ENCODE measurements around the gene PREPL. TPM values are rescaled to one million over a fixed set of nuclear protein-coding genes. Genes with fewer than 3 reads are reported as not detected.

PREPL gene
- total RNA-seq, 2 experiments from 2014 or later: 20.0 to 23.8 TPM

DNA sequence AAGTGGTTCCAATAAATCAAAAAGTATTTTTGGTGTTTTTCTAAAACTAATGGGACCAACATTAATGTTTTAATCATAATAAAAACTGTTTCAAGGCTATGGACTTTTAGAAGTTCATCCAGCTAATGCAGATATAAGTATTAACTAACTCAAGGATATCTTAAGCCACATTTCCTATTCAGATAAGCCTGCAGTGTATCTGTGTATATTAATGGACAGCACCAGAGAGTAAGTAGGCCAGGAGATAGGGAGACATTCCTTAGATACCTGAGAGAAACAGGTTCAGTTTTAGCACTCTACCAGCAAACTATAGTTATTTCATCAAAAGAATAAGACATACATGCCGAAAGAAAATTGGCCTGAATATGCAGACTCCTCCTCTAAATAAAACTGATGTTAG, 27.3 kb downstream of the PREPL start:
- Mint-ChIP-seq H3K27me3 (no peaks in the 10 kb centered on the region), H3K4me1 (peaks cover 3% of the 10 kb centered on the region), H3K9me3 (ENCODE audit: low read depth) (no peaks in the 10 kb centered on the region), H3K4me3 (no peak overlapping the region), H3K36me3 (peaks cover 43% of the 10 kb centered on the region), H3K27ac (no peak overlapping the region)
- CTCF ChIA-PET: interaction anchor here (1.0 to 1.2 kb wide), 2 partner anchors 10 to 290 kb away, joined by 3 to 4 read pairs; no protein-coding TSS in a partner anchor
- ATAC-seq (no peak), DNase-seq (no peak)

DNA sequence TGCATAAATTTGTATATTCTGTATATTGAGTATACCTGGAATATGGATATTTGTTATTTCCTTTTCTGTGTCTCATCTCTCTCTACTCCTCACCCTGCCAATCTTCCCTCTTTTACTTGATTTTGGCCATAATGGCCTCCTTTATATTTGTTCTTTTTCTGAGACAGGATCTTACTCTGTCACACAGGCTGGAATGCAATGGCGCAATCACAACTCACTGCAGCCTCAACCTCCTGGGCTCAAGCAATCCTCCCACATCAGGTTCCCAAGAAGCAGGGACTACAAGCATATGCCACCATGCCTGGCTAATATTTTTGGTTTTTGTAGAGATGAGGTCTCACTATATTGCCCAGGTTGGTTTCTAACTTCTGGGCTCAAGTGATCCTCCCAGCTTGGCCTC, 30.5 kb downstream of the PREPL start:
- no peak overlapping the region for H3K27ac Mint-ChIP-seq

DNA sequence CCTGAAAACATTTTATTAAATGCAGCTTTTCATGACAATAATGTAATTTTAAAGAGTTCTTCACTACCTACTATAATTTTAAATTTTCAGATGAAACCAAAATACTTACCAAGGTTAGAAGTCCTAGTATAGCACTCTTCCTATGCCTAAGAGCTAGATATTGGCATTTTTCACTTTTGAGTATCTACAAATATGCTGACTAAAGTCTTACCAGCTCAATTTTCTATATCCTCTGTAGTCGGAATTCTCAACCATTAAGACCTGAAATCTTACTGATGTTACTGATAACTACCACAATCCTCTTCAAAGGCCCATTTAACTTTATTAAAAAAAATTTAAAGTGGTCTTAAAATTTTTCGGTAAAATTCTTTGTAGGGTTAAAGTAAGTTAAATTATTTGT, 32.0 kb downstream of the PREPL start:
- Mint-ChIP-seq H3K36me3 (peaks cover 27% of the 10 kb centered on the region), H3K4me3 (no peak overlapping the region), H3K27ac (no peak overlapping the region), H3K9me3 (ENCODE audit: low read depth) (no peaks in the 10 kb centered on the region), H3K4me1 (no peaks in the 10 kb centered on the region), H3K27me3 (no peaks in the 10 kb centered on the region)
- ATAC-seq (no peak), DNase-seq (no peak)
- CTCF ChIA-PET: interaction anchor here (0.8 to 1.6 kb wide), 3 partner anchors 10 to 13 kb away, joined by 3 to 4 read pairs (median 3); no protein-coding TSS in a partner anchor

More for the DNA sequence above, 30.5 kb downstream of the PREPL start:
- Mint-ChIP-seq H3K4me3 (no peak overlapping the region), H3K27me3 (no peaks in the 10 kb centered on the region), H3K4me1 (peaks cover 3% of the 10 kb centered on the region), H3K36me3 (peaks cover 28% of the 10 kb centered on the region), H3K9me3 (ENCODE audit: low read depth) (no peaks in the 10 kb centered on the region)
- DNase-seq (no peak), ATAC-seq (no peak)
- CTCF ChIA-PET: no interaction called here

DNA sequence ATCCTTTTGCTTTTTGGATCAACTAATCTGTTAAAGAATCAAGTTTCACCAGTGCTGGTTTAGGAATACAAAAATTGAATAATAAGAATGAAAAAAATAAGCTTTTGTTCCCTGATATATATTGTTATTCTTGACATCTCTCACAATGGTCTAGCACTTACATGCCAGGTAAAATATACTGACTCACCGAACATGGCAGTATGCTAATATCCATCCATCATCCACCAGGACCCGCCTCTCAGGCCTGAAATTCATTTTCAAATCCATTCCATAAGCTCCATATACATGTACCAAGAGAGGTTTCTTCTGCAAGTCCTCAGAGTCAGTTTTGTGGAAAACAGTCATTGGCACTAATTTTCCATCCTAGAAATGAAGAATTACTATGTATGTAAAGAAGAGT, 32.5 kb downstream of the PREPL start:
- H3K4me3 Mint-ChIP-seq: no peak overlapping the region
- no peak overlapping the region for H3K27ac Mint-ChIP-seq
- H3K9me3 Mint-ChIP-seq (ENCODE audit: low read depth): no peaks in the 10 kb centered on the region
- no peaks in the 10 kb centered on the region for H3K27me3 Mint-ChIP-seq
- H3K4me1 Mint-ChIP-seq: no peaks in the 10 kb centered on the region
- CTCF ChIA-PET: interaction anchor here (0.7 to 1.6 kb wide), 3 partner anchors 11 to 329 kb away, joined by 3 to 4 read pairs (median 3); no protein-coding TSS in a partner anchor
- no peak for ATAC-seq
- H3K36me3 Mint-ChIP-seq: peaks cover 31% of the 10 kb centered on the region
- no peak for DNase-seq

DNA sequence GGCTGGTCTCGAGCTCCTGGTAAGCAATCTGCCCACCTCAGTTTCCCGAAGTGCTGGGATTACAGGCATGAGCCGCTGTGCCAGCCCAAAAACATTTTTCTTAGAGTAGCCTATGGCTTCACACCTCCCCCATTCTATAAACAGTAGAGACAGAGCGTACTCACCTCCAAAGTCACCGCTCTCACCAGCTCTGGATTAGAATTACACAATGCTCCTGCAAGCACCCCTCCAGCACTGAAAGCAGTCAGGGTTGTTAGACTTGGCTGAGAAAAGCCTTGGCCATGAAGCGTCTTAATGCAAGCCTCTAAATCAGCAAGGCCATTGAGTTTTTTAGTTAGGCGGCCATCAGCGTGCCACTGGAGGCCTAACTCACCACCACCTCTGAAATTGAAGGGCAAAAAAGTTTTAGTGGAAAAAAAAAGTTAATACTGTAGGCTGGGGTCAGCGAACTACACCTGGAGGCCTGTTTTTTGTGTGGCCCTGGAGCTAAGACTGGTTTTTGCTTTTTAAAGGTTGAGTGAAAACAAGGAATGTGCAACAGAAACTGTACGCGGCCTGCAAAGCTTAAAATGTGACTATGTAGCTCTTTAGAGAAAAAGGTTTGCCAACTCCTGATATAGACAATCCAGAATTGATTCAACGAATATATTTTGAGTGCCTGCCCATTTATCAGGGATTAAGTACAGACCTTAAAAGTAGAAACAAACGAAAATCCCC, 34.6 kb downstream of the PREPL start:
- Mint-ChIP-seq H3K9me3 (ENCODE audit: low read depth) (no peaks in the 10 kb centered on the region), H3K4me3 (no peak overlapping the region), H3K4me1 (no peaks in the 10 kb centered on the region), H3K27me3 (no peaks in the 10 kb centered on the region), H3K27ac (no peak overlapping the region), H3K36me3 (peaks cover 40% of the 10 kb centered on the region)
- CTCF ChIA-PET: interaction anchor here (1.0 kb wide), 1 partner anchor 9 kb away, joined by 4 read pairs; no protein-coding TSS in a partner anchor
- ATAC-seq (no peak), DNase-seq (no peak)

DNA sequence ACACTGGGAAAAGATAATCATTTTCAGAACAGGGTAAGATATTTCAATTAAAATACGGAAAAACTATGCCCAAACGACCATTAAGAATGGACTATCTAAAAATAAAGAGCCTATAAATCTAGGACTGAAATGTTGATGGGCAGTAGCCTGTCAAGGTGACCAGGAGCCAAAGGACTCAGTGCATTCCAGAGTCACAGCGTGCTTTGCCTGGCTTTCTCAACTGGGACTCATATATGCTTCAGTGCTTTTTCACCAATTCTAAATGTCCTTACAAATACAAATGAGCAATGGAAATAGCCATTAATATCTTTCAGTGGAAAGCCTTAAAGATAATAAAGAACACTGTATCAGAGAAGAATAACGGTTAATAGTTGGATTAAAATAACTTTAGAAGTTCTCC, 35.4 kb downstream of the PREPL start:
- no peaks in the 10 kb centered on the region for H3K4me1 Mint-ChIP-seq
- H3K9me3 Mint-ChIP-seq (ENCODE audit: low read depth): no peaks in the 10 kb centered on the region
- DNase-seq (no peak), ATAC-seq (no peak)
- peaks cover 37% of the 10 kb centered on the region for H3K36me3 Mint-ChIP-seq
- no peak overlapping the region for H3K27ac Mint-ChIP-seq
- CTCF ChIA-PET: interaction anchor here (1.0 kb wide), 1 partner anchor 9 kb away, joined by 4 read pairs; no protein-coding TSS in a partner anchor
- no peak overlapping the region for H3K4me3 Mint-ChIP-seq
- H3K27me3 Mint-ChIP-seq: no peaks in the 10 kb centered on the region

DNA sequence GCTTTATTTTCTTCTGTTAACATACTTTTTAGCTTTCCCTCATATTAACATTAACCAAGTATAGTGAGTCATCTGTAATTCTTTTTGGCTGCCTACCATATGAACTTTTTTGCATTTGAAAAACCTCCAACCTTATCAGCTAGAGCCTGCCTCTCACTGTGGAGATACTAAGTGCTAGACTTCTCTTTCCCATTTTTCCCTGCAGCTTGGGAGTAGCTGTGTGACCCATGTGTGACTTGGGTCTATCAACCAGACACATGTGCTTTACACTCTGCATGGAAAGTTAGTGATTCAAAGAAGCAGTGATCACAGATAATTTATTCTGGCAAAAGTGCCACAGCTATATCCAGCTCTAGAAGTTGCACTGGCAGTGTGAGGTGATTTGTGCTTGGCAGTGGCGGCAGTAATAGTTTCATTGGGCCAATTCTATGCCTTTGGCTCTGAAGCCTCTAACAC, 36.3 kb downstream of the PREPL start:
- DNase-seq (no peak), ATAC-seq (no peak)
- no peak overlapping the region for H3K4me3 Mint-ChIP-seq
- H3K4me1 Mint-ChIP-seq: no peaks in the 10 kb centered on the region
- H3K36me3 Mint-ChIP-seq: peaks cover 37% of the 10 kb centered on the region
- no peaks in the 10 kb centered on the region for H3K27me3 Mint-ChIP-seq
- CTCF ChIA-PET: interaction anchor here (1.3 kb wide), 1 partner anchor 83 kb away, joined by 3 read pairs; no protein-coding TSS in a partner anchor
- H3K9me3 Mint-ChIP-seq (ENCODE audit: low read depth): no peaks in the 10 kb centered on the region
- H3K27ac Mint-ChIP-seq: no peak overlapping the region

DNA sequence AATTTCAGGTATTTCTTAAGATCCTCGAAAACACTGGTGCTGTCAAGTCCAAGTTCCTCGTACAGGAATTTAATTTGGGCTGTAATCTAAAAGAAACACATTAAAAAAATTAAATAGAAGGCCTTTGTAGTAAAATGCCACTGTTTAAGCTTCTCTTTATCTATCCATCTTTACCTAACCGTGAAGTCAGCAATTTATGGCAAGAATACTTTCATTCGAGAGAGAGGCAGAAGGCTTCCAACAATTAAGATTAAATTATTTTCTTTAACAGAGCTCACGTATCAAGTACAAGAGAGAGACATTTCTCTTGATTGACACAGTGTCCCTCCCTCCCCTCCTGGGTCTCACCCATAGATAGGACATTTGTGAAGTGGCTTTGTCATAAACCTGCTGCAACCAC, 39.9 kb downstream of the PREPL start:
- ATAC-seq: no peak
- Mint-ChIP-seq H3K36me3 (peaks cover 38% of the 10 kb centered on the region), H3K27me3 (no peaks in the 10 kb centered on the region), H3K27ac (no peak overlapping the region), H3K4me1 (peaks cover 4% of the 10 kb centered on the region), H3K9me3 (ENCODE audit: low read depth) (no peaks in the 10 kb centered on the region), H3K4me3 (no peak overlapping the region)
- DNase-seq: no peak
- CTCF ChIA-PET: no interaction called here

DNA sequence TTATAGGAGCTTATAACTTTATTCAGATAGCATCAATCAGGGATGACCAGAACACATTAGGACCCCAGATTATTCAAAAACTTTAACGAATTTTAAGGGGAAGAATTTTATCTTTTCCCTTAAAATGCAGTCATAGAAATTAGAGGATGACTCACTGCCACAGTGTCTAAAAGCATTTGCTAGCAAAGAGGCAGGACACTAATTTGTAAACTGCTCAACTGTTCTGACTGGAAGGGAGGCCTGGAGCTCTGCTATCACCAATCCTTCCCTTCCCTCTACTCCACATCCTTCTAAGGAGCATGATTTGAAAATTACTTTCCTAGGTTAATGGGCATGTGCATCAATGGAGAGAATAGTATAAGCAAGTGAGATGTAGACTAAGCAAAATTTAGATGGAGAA, 40.5 kb downstream of the PREPL start:
- Mint-ChIP-seq H3K36me3 (peaks cover 43% of the 10 kb centered on the region), H3K4me3 (no peak overlapping the region), H3K9me3 (ENCODE audit: low read depth) (no peaks in the 10 kb centered on the region), H3K4me1 (peaks cover 4% of the 10 kb centered on the region), H3K27ac (no peak overlapping the region), H3K27me3 (no peaks in the 10 kb centered on the region)
- no peak for ATAC-seq
- no peak for DNase-seq
- CTCF ChIA-PET: no interaction called here

DNA sequence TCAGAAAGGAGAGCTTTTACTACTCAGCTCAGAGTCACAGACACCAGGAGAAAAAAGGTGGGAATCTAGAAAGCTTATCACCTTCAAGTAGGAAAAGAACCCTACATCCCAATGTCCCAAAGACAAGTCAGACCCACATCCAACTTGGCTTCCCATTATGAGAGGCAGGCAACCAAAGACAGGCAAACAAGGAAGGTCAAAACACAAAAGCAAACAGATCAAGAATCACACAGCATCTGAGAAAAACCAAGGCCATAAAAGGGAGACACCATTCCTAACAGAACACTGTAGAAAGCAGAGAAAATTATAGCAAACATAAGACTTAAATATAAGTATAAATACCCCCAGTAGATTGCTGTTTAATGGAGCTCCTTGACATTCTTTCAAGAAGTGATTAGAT, 45.3 kb downstream of the PREPL start:
- H3K36me3 Mint-ChIP-seq: peaks cover 55% of the 10 kb centered on the region

DNA sequence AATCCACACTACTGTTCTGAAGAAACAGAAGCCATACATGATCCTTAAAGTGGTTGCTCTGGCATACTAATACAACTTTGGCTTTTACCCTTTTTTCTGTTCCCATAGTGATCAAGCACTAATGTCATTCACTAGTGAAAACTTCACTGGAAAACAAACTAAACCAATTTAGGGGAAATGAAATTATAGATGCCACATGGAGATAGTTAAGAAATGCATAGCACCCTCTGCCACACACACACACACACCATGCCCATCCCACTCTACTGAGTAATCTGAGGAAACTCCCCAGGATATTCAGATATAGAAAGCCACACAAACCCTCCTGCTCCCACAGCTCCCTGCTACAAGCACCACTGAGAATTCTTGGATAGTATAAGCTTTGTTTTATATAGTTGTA, 46.9 kb downstream of the PREPL start:
- Mint-ChIP-seq H3K4me1 (peaks cover 4% of the 10 kb centered on the region), H3K9me3 (ENCODE audit: low read depth) (peaks cover 18% of the 10 kb centered on the region), H3K4me3 (no peak overlapping the region), H3K36me3 (peaks cover 56% of the 10 kb centered on the region), H3K27ac (no peak overlapping the region), H3K27me3 (no peaks in the 10 kb centered on the region)
- CTCF ChIA-PET: no interaction called here
- DNase-seq: no peak
- ATAC-seq: no peak

More for the DNA sequence above, 45.3 kb downstream of the PREPL start:
- CTCF ChIA-PET: interaction anchor here (0.9 kb wide), 1 partner anchor 73 kb away, joined by 3 read pairs; no protein-coding TSS in a partner anchor
- H3K27ac Mint-ChIP-seq: no peak overlapping the region
- DNase-seq (no peak), ATAC-seq (no peak)
- peaks cover 4% of the 10 kb centered on the region for H3K4me1 Mint-ChIP-seq
- H3K9me3 Mint-ChIP-seq (ENCODE audit: low read depth): peaks cover 10% of the 10 kb centered on the region
- no peaks in the 10 kb centered on the region for H3K27me3 Mint-ChIP-seq
- no peak overlapping the region for H3K4me3 Mint-ChIP-seq

DNA sequence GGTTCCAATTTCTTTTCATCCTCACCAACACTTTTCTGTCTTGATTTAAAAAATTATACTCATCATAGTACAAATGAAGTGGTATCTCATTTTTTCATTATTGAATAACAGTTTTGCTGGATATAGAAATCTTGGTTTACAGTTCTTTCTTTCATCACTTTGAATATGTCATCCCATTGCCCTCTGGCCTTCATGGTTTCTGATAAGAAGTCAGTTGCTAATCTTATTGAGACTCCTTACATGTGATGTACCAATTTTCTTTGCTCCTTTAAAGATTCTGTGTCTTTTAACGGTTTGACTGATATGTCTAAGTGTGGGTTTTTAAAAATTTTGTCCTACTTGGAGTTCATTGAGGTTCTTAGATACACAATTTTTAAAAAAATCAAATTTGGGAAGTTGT, 51.0 kb downstream of the PREPL start:
- CTCF ChIA-PET: no interaction called here
- Mint-ChIP-seq H3K27me3 (peaks cover 4% of the 10 kb centered on the region), H3K4me1 (no peaks in the 10 kb centered on the region), H3K36me3 (peaks cover 42% of the 10 kb centered on the region), H3K9me3 (ENCODE audit: low read depth) (peaks cover 22% of the 10 kb centered on the region), H3K27ac (no peak overlapping the region), H3K4me3 (no peak overlapping the region)
- no peak for ATAC-seq
- no peak for DNase-seq

DNA sequence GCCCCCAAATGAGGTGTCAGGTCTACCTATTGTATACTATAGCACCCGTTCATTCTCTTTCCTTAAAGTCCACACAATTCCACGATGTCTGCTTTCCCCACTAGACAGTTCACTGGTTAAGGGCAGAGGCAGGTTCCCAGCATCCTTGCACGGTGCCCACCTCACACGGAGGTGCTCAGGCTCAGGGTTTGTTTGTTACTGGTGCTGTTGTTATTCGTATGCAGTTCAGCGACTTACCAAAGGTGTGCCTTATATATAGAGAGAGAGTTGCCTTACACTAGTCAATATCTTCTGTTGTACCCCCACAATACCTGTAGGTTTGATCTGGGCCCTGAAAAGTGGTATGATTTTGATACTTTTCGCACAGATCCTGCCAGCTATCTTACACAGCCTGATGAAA, 55.4 kb downstream of the PREPL start:
- CTCF ChIA-PET: interaction anchor here (1.2 kb wide), 1 partner anchor 262 kb away, joined by 3 read pairs; no protein-coding TSS in a partner anchor
- no peaks in the 10 kb centered on the region for H3K4me1 Mint-ChIP-seq
- peaks cover 12% of the 10 kb centered on the region for H3K9me3 Mint-ChIP-seq (ENCODE audit: low read depth)
- H3K4me3 Mint-ChIP-seq: no peak overlapping the region
- H3K27me3 Mint-ChIP-seq: peaks cover 4% of the 10 kb centered on the region
- H3K27ac Mint-ChIP-seq: no peak overlapping the region
- H3K36me3 Mint-ChIP-seq: peaks cover 9% of the 10 kb centered on the region
- DNase-seq (no peak), ATAC-seq (no peak)

DNA sequence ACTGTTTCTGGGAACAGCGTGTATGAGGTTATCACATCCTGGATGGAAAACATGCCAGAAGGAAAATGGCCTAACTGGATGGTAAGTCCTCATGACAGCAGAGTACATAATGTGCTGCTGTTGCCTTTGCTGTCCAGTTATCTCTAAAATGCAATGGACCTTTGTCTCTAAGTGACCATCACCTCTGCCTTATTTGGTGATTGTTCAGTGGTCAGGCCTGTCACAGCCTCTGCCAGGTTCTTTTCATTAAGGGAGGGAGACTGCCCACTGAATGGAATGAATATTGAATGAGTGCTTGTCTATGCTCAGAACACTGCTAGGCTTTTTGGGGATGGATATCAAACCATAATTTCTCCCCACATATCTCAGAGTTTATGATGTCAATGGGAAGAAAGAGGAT, 57.0 kb downstream of the PREPL start:
- Mint-ChIP-seq H3K27me3 (peaks cover 10% of the 10 kb centered on the region), H3K36me3 (peaks cover 3% of the 10 kb centered on the region), H3K27ac (no peak overlapping the region), H3K9me3 (ENCODE audit: low read depth) (peaks cover 3% of the 10 kb centered on the region), H3K4me3 (no peak overlapping the region), H3K4me1 (no peaks in the 10 kb centered on the region)
- no peak for ATAC-seq
- DNase-seq: no peak
- CTCF ChIA-PET: no interaction called here
